ENCODE measurements around the gene NKG7. TPM values are rescaled to one million over a fixed set of nuclear protein-coding genes. Genes with fewer than 3 reads are reported as not detected.

The NKG7 gene
- polyA plus RNA-seq, 3 donors = 1.6 to 2.1 (median 1.8) TPM

GRCh38 chr19:51394050-51394836 is 21.8 kb upstream of the NKG7 start:
- DNase-seq = peak; percentile 99

- DNase-seq = no peak
Observed at GRCh38 chr19:51392701-51393100, 20.2 kb upstream of the NKG7 start.

GRCh38 chr19:51391073-51391611 is 18.7 kb upstream of the NKG7 start:
- no peak for DNase-seq

- DNase-seq = no peak
Observed at GRCh38 chr19:51389143-51389542, 16.7 kb upstream of the NKG7 start.

GRCh38 chr19:51387924-51388389 is 15.5 kb upstream of the NKG7 start, which contains the start of gene LIM2:
TSS of gene LIM2 (minus strand) at chr19:51387974. CDS start at chr19:51387443, 531 bp downstream.
- peak; percentile 42 for DNase-seq

- DNase-seq = no peak
Observed at GRCh38 chr19:51386882-51387520, 14.5 kb upstream of the NKG7 start.

GRCh38 chr19:51382004-51382403 is 9.6 kb upstream of the NKG7 start:
- DNase-seq = no peak

GRCh38 chr19:51380379-51380778 is 7.9 kb upstream of the NKG7 start:
- no peak for DNase-seq

GRCh38 chr19:51377422-51377821 is 5.0 kb upstream of the NKG7 start:
- DNase-seq = no peak

- no peak for DNase-seq
Observed at GRCh38 chr19:51375504-51376221, 3.2 kb upstream of the NKG7 start.

- DNase-seq = no peak
Observed at GRCh38 chr19:51372021-51372648, 319 bp downstream of the NKG7 start.

GRCh38 chr19:51371186-51371690 is 1.2 kb downstream of the NKG7 start:
- no peak for DNase-seq

- DNase-seq = no peak
Observed at GRCh38 chr19:51370230-51370629, 2.2 kb downstream of the NKG7 start.

- no peak for DNase-seq
Observed at GRCh38 chr19:51368366-51369282, 3.8 kb downstream of the NKG7 start, which contains the start of gene CLDND2. TSS of gene CLDND2 (minus strand) at chr19:51369003. CDS start at chr19:51368577, 426 bp downstream.

GRCh38 chr19:51367565-51368365 is 4.7 kb downstream of the NKG7 start:
- peak; percentile 98 for DNase-seq

- DNase-seq = no peak
Observed at GRCh38 chr19:51367255-51367564, 5.2 kb downstream of the NKG7 start.

GRCh38 chr19:51366389-51367254 is 5.8 kb downstream of the NKG7 start:
- peak; percentile 98 for DNase-seq

- DNase-seq = no peak
Observed at GRCh38 chr19:51365965-51366388, 6.5 kb downstream of the NKG7 start, which contains the start of gene ETFB. TSS of gene ETFB (minus strand) at chr19:51366388. CDS start at chr19:51366326, 62 bp downstream.

All from renal pelvis (tissue), 4 donors.